ENCODE results near the gene ZNF827. TPM values are rescaled to one million over a fixed set of nuclear protein-coding genes. Genes with fewer than 3 reads are reported as not detected.

ZNF827 gene
- total RNA-seq, 1 experiment from 2014 or later: 19.1 TPM

- POLR2A ChIA-PET: no interaction called here
Observed at GRCh38 chr4:145815027-145815612, 123.5 kb downstream of the ZNF827 start.

More at GRCh38 chr4:145815027-145815612, 123.5 kb downstream of the ZNF827 start:
- ATAC-seq (no peak), DNase-seq (ENCODE audit: low read depth, low spot score) (no peak)
- Histone ChIP-seq H3K4me1 (ENCODE audit: control insufficient read depth in 1 of 2, insufficient read depth in 2 of 2, low read length in 2 of 2) (peaks cover 18 to 50% of the 10 kb centered on the region in 2 experiments), H3K27ac (ENCODE audit: low read depth, low read length) (no peak overlapping the region), H3K9me2 (ENCODE audit: insufficient read depth) (no peaks in the 10 kb centered on the region), H3K4me3 (replicated peaks in 1 of 2; ENCODE audit: low read depth in 1 of 2, low read length in 2 of 2) (no peak overlapping the region), H3K9me3 (ENCODE audit: control insufficient read depth in 1 of 2, insufficient read depth in 1 of 2, low read depth in 1 of 2, low read length in 2 of 2) (no peaks in the 10 kb centered on the region), H3K4me2 (ENCODE audit: low read length) (no peak overlapping the region), H2AFZ (ENCODE audit: low read depth, low read length, poor library complexity, severe bottlenecking) (no peak overlapping the region), H3K79me2 (ENCODE audit: insufficient read depth, low read length) (no peaks in the 10 kb centered on the region), H4K20me1 (ENCODE audit: insufficient read depth) (no peaks in the 10 kb centered on the region), H3K36me3 (ENCODE audit: control insufficient read depth in 1 of 2, insufficient read depth in 2 of 2, low read length in 2 of 2) (peaks cover 0 to 8% of the 10 kb centered on the region in 2 experiments; a peak in 1 of 4 replicates), H3K9ac (ENCODE audit: low read length) (no peak overlapping the region), H3K27me3 (ENCODE audit: insufficient read depth, low read length) (no peaks in the 10 kb centered on the region)
- RAD21 ChIA-PET (ENCODE audit: low non-redundant PET in 1 of 2, low total read pairs in 2 of 2, uncharacterized antibody in 2 of 2, unreplicated experiment in 2 of 2): no interaction called here
- TF ChIP-seq ATF3 (IDR thresholded peaks at IDR 0.05) (no peak), POLR2AphosphoS5 (IDR thresholded peaks at IDR 0.05; ENCODE audit: low read depth, low read length) (no peak), ZFX (IDR thresholded peaks at IDR 0.05) (no peak), ZBTB33 (IDR thresholded peaks at IDR 0.05; ENCODE audit: extremely low read depth, insufficient replicate concordance, low read length) (no peak), ZNF274 (IDR thresholded peaks at IDR 0.05; ENCODE audit: low read depth, low read length) (no peak), SIN3A (IDR thresholded peaks at IDR 0.05; ENCODE audit: low read depth) (no peak), TCF7L2 (IDR thresholded peaks at IDR 0.05; ENCODE audit: borderline replicate concordance, extremely low read depth, insufficient read depth, insufficient read length) (no peak), CBX3 (IDR thresholded peaks at IDR 0.05; ENCODE audit: low read depth) (no peak)
- intact Hi-C loops (cut with micrococcal nuclease): no loop called here
- CTCF ChIA-PET: no interaction called here
- no TSS peak for BruUV-seq (replicated peaks)

Data from HCT116 (cell line).